SK-N-DZ (cell line): ENCODE results near the gene BTBD2.

ENCODE experiments used
- DNase-seq: peaks from one replicate; pipeline ENCODE4 v3.0.0-alpha.2; 2015; ENCODE audit warnings: low spot score

The BTBD2 gene

DNA sequence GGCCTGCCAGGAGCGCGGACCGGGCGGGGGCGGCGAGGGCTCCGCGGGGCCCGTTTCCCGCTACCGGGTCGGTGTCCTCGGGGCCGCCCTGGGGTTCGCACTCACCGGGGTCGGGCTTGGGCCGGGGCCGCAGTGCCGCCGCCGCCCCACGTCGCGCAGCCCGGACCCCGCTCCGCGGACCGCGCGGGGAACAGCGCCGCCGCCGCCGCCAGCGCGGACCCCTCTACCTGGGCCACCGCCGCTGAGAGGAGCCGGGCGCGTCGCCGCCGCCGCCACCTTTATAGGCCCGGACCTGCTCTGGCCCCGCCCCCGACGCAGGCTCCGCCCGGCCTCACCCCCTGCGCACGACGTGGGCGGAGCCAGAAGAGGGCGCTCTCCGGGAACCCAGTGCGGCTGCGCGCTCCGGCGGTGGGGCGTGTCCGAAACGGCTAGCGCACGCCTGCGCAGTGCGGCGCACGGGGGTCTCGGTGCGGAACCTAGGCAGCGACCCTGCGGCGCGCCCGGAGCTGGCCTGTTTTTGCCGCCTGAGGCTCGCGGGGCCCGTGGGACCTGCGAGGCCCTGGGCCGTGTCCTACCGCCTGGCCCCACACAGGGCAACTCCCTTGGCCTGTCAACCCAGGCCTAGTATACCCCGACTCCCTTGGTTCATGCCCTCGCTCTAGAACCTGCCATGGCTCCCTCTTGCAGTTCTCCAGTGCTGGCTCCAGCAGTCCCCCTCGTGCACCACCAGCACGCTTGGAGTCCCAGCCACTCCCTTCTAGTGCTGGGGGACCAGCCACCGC, 35.7 kb upstream of the BTBD2 start, which contains the start of gene MKNK2:
TSS of gene MKNK2 (minus strand) at position 254 of the 782 bp plus-strand sequence. CDS start 393 bp downstream, outside the sequence.
- peak; percentile 79 for DNase-seq

- no peak for DNase-seq
Observed at GRCh38 chr19:2050349-2050990, 35.0 kb upstream of the BTBD2 start.

DNA sequence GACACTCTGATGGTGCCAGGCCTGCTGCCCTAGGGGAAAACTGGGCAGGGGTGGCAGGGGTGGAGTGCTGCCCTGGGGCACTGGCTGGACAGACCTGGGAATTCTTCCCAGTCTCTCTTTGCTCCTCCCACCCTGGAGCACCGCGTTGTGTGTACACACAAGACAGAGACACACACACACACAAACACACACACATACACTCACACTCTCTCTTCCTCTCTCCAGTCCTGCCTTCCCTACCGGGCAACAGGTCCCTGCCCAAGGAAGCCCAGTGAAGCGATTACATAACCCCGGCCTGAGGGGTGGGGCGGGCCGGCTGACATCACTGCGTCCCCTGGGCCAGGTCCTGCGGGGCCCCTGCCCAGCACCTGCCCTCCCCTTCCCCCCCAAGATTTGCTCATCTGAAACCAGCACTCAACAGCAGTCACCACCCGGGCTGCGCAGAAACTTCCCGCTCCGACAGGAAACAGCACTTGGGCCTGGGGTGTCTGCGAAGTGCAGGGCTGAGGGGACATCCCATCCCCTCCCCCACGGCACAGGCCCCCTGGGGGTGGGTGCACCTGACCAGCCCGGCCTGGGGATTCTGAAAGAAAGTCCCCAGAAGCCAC, 34.3 kb upstream of the BTBD2 start:
- peak; percentile 36 for DNase-seq

- DNase-seq = no peak
Observed at GRCh38 chr19:2048959-2049740, 33.6 kb upstream of the BTBD2 start.

GRCh38 chr19:2048104-2048958, 32.8 kb upstream of the BTBD2 start:
- DNase-seq = no peak

DNA sequence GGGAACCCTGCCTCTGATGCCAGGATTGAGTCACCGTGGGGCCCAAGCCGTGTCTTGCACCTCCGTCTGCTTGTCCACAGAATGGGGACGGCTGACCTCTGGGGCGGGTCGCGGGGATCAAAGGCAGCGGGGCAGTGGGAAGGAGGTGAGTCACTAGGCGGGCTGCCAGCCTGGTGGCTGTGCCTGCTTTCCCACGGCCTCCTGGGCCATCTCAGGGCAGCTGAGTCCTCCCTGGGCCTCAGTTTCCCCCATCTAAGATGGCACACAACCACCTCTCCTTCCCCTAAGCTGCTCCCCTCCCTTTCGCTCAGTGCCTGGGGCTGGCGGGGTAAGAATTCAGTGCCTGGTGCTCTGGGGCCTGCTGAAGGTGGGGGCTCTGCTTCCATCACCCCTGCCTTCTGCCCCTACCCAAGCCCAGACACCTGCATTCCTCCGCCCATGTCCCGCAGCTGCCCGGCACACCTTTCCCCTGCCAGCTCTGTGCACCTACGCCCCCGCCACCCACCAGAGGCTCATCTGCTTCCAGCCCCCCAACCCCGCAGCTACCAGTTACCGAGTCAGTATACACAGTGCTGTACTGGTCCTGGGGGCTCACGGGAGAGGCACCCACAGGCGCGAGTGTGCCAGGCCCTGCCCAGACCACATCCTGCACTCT, 32.1 kb upstream of the BTBD2 start:
- no peak for DNase-seq

DNA sequence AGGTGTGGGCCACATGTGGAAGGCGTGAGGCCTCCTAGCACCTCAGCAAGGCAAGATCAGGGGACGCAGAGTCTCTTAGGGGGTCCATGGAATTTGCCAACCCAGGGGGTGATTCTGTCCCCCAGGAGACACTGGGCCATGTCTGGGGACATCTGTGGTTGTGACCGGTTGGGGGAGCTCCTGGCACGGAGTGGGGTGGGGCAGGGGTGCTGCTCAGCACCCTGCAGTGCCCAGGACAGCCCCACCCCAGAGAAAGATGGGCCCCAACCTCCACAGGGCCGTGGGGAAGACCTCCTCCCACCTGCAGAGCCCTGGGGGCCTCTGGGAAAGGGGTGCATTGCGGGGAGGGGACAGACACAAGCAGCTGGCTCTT, 31.5 kb upstream of the BTBD2 start:
- DNase-seq = no peak

GRCh38 chr19:2046046-2046907, 30.8 kb upstream of the BTBD2 start:
- DNase-seq = no peak

GRCh38 chr19:2045501-2046045, 30.1 kb upstream of the BTBD2 start:
- no peak for DNase-seq

GRCh38 chr19:2044709-2045500, 29.4 kb upstream of the BTBD2 start:
- DNase-seq = no peak

DNA sequence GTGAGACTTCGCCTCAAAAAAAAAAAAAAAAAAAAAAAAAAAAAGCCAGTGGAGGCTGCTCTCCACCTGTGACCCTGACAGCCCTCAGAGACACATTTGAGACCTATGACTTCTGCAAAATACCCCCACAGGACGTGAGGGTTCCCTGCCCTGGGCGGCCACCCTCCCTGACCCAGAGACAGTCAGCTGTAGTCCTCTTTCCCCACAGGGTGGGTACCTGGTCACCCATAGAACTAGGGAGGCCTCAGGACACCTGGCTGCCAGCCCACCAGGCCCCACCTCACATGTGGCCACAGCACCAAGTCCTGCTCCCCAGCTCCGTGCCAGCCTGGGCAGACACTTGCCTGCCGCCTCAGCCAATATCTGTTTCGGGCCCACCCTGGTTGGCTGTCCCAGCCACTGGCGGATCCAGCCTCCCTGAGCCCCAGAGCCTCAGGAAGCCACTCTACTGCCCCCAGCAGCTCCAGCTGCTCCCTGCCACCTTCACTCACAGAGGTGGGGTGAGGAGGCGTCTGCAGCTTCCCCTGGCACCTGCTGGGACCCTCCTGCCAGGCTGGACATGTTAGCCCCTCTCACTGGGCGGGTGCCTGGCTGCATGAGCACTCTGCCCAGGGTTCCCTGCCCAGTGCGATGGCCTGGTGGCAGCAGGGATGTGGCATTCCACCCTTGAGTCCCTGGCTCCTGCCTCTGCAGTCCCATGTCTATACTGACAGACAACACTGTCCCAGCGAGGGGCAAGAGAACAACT, 28.6 kb upstream of the BTBD2 start:
- no peak for DNase-seq

DNA sequence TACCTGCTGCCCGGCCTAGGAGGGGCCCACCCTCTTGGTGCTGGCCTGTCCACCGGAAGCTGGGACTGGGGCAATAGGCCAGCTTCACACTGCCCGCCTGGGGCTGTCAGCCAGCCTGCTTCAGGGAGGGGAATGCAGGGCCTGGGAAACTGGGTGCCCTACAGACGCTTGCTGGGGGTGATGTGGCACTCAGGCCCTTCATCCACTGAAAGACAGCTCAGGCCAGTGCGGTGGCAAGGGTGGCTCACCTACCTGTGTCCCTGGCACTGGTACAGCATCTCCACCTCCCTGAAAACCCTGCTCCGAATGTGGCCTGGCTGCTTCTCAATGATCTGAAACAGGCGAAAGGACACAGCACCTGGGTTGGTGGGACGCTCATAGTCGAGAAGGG, 27.7 kb upstream of the BTBD2 start:
- DNase-seq = no peak

- DNase-seq = no peak
Observed at GRCh38 chr19:2042485-2043250, 27.2 kb upstream of the BTBD2 start.

GRCh38 chr19:2041683-2042484, 26.4 kb upstream of the BTBD2 start:
- peak; percentile 91 for DNase-seq

DNA sequence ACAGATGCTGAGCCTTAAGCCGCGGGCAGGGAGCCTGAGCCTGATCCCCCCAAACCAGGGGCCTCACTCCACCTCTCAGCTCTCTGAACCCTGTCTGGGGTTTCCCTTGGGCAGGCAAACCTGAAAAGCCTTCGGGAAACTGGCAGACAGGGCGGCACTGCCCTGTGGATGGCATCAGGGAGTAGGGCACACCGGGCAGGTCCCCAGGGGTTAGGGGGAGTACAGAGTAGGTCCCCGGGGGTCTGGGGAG, 25.8 kb upstream of the BTBD2 start:
- no peak for DNase-seq
